PC-9 (cell line): Measurements from ENCODE around the gene MCFD2. TPM values are rescaled to one million over a fixed set of nuclear protein-coding genes. Genes with fewer than 3 reads are reported as not detected.

Experiments used
- BruUV-seq: library from RNA; stranded (reverse); fragments of 400-500 nt; replicated peaks from 2 replicates; lab custom pipeline; 2021; lab: Mats Ljungman, UMichigan
- CTCF ChIA-PET: fragments of 300-600 bp; sonication (Branson Sonifier 250); formaldehyde crosslinking; loops from one replicate; lab custom pipeline; 2022; ENCODE audit warnings: antibody characterized with exemption; lab: Charles Lee
- POLR2A ChIA-PET: fragments of 300-600 bp; sonication (Branson Sonifier 250); formaldehyde crosslinking; loops from one replicate; lab custom pipeline; 2022; ENCODE audit warnings: antibody characterized with exemption; ENCODE audit not compliant: unreplicated experiment; lab: Charles Lee
- DNase-seq, 2 experiments: peaks; one replicate each; pipeline versions ENCODE4 v3.0.0 to v3.0.0-alpha.2; 2015 to 2022; ENCODE audit warnings: mixed read lengths in 1 of 2
- H2AFZ ChIP-seq: fragments of 200-600 bp; sonication (generic); 2 replicates; pipeline ENCODE4 v1.8.1; 2017; ENCODE audit warnings: antibody characterized with exemption
- H3F3A ChIP-seq: fragments of 200-600 bp; sonication (generic); 2 replicates; pipeline ENCODE4 v1.8.1; 2017; ENCODE audit warnings: antibody characterized with exemption, mild to moderate bottlenecking, low read depth; ENCODE audit not compliant: insufficient read depth
- H3K27ac ChIP-seq: fragments of 200-600 bp; sonication (generic); 2 replicates; pipeline ENCODE4 v1.6.1; 2016; ENCODE audit warnings: mixed run types
- H3K27me3 ChIP-seq: fragments of 200-600 bp; sonication (generic); 2 replicates; pipeline ENCODE4 v1.6.1; 2016; ENCODE audit warnings: low read depth, mixed run types; ENCODE audit not compliant: insufficient read depth
- H3K36me3 ChIP-seq: fragments of 200-600 bp; sonication (generic); 2 replicates; pipeline ENCODE4 v1.6.1; 2016; ENCODE audit warnings: low read depth, mixed run types
- H3K4me1 ChIP-seq: fragments of 200-600 bp; sonication (generic); replicated peaks from 2 replicates; pipeline ENCODE4 v1.6.1; 2016; ENCODE audit warnings: mixed run types; ENCODE audit not compliant: insufficient read depth
- H3K4me2 ChIP-seq: fragments of 200-600 bp; sonication (generic); 2 replicates; pipeline ENCODE4 v1.6.1; 2017; ENCODE audit warnings: mixed run types
- H3K4me3 ChIP-seq: fragments of 200-600 bp; sonication (generic); 2 replicates; pipeline ENCODE4 v1.6.1; 2016; ENCODE audit warnings: mixed run types
- H3K79me2 ChIP-seq: fragments of 200-600 bp; sonication (generic); 2 replicates; pipeline ENCODE4 v1.6.1; 2017; ENCODE audit warnings: low read depth, mixed run types
- H3K9me2 ChIP-seq: fragments of 200-600 bp; sonication (generic); 2 replicates; pipeline ENCODE4 v1.8.1; 2017; ENCODE audit warnings: mild to moderate bottlenecking; ENCODE audit not compliant: insufficient read depth
- H3K9me3 ChIP-seq: fragments of 200-600 bp; sonication (generic); 2 replicates; pipeline ENCODE4 v1.8.1; 2016; ENCODE audit warnings: low read depth; ENCODE audit not compliant: insufficient read depth
- H4K20me1 ChIP-seq: fragments of 200-600 bp; sonication (generic); 2 replicates; pipeline ENCODE4 v1.8.1; 2017; ENCODE audit not compliant: insufficient read depth
- EZH2 ChIP-seq: fragments of 200-600 bp; sonication (generic); IDR thresholded peaks from 2 replicates; pipeline ENCODE4 v1.8.0; 2017; ENCODE audit warnings: antibody characterized with exemption, low read depth
- intact Hi-C: fragments of 100-400 bp; cut with micrococcal nuclease; formaldehyde crosslinking; loops from one replicate; pipeline ENCODE4 v1.10.0; 2022; ENCODE audit not compliant: unreplicated experiment
- total RNA-seq: library from RNA; stranded (reverse); gene quantifications from 2 replicates; pipeline ENCODE4 v1.2.3, GENCODE V29; 2021
- TF ChIP-seq, protein P1 (sequence below): fragments of 200-600 bp; sonication (generic); conservative IDR thresholded peaks from 2 replicates; pipeline ENCODE4 v1.6.1; 2017; ENCODE audit warnings: mixed run types, antibody characterized with exemption, mild to moderate bottlenecking, moderate library complexity

The MCFD2 gene
- total RNA-seq, 1 experiment from 2014 or later = 163 TPM

DNA sequence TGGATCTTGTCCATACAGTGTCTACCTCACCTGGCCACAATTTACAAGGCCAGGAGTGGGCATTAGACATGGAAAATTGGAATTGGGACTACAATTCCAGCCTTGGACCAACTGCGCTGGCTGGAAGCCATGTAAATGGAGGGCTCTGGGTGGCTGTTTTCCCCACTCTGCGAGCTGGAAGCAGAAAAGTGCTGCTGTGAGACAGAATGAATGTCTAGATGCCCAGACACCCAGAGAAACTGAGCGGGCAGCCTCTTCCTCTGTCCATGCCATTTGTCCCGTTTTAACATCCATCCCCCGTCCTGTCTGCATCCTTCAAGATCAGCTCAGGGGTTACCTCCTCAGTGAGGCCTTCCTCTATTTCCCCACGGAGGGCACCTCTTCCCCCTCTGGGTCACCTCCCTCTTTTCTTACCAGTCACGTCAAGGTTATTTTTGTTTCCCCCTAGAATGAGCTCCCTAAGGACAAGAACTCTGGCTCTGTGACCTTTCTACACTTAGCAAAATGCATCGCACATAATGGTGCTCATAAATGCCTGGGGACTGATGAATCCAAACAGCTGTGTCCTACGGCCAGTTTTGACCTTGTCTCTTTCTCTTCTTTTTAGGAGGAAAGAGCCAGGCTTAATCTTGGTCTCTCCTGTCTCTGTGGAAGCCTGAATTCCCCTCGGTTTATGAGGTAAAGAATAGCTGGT lies 41.2 kb downstream of the MCFD2 start:
- H3K79me2 ChIP-seq = no peaks in the 10 kb centered on the region
- peaks cover 17% of the 10 kb centered on the region for H3K4me1 ChIP-seq
- no peak for DNase-seq
- H3K9me3 ChIP-seq = no peaks in the 10 kb centered on the region
- no peak for TF ChIP-seq EZH2
- TF ChIP-seq, protein P1, sequence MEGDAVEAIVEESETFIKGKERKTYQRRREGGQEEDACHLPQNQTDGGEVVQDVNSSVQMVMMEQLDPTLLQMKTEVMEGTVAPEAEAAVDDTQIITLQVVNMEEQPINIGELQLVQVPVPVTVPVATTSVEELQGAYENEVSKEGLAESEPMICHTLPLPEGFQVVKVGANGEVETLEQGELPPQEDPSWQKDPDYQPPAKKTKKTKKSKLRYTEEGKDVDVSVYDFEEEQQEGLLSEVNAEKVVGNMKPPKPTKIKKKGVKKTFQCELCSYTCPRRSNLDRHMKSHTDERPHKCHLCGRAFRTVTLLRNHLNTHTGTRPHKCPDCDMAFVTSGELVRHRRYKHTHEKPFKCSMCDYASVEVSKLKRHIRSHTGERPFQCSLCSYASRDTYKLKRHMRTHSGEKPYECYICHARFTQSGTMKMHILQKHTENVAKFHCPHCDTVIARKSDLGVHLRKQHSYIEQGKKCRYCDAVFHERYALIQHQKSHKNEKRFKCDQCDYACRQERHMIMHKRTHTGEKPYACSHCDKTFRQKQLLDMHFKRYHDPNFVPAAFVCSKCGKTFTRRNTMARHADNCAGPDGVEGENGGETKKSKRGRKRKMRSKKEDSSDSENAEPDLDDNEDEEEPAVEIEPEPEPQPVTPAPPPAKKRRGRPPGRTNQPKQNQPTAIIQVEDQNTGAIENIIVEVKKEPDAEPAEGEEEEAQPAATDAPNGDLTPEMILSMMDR = no peak
- no peak overlapping the region for H3K27ac ChIP-seq
- no peaks in the 10 kb centered on the region for H3K27me3 ChIP-seq
- peaks cover 26% of the 10 kb centered on the region; the same call in 1 of the 2 replicates for H3F3A ChIP-seq
- no TSS peak for BruUV-seq
- H3K4me3 ChIP-seq = no peak overlapping the region
- H3K36me3 ChIP-seq = no peaks in the 10 kb centered on the region
- H3K4me2 ChIP-seq = no peak overlapping the region
- H4K20me1 ChIP-seq = no peaks in the 10 kb centered on the region
- ChIA-PET POLR2A (interaction anchor here (0.5 to 0.6 kb wide), 2 partner anchors 411 to 513 kb away, joined by 3 read pairs; no protein-coding TSS in a partner anchor), CTCF (interaction anchor here (0.7 to 1.0 kb wide), 2 partner anchors 24 to 143 kb away, joined by 3 read pairs; no protein-coding TSS in a partner anchor)
- H3K9me2 ChIP-seq = no peaks in the 10 kb centered on the region
- H2AFZ ChIP-seq = no peak overlapping the region
- intact Hi-C loops = loop anchor here (5.0 kb wide), 1 partner anchor 97 kb away; no protein-coding TSS in a partner anchor

DNA sequence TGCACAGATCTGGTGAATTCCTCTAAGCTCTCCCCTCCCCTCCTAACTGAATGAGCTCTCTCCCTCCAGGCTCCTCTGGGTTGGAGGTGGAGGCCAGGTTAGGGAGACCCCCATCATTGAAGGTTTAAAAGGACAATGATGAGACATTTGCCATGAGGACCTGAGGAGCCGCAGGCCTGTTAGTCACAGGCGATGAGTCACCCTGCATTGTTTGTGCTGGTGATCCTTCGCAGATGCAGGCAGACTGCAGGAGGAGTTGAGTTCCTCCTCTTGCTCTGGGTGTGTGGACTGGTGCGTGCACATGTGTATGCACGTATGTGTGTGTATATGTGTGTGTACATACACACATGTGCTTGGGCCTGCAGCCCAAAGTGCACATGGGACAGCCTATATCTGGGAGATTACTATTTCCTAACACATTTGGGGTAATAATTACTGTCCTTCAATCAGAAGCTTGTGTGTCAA lies 42.0 kb downstream of the MCFD2 start:
- Histone ChIP-seq H3F3A (peaks cover 21% of the 10 kb centered on the region; the same call in 1 of the 2 replicates), H3K27me3 (no peaks in the 10 kb centered on the region), H3K9me2 (no peaks in the 10 kb centered on the region), H3K79me2 (no peaks in the 10 kb centered on the region), H3K4me1 (peaks cover 17% of the 10 kb centered on the region), H3K4me2 (peak overlapping the region; percentile 32), H3K27ac (0 out of 2 replicates have a peak overlapping the region, but pooled peaks have one; percentile 1), H3K4me3 (no peak overlapping the region), H3K9me3 (no peaks in the 10 kb centered on the region), H3K36me3 (no peaks in the 10 kb centered on the region), H4K20me1 (no peaks in the 10 kb centered on the region), H2AFZ (no peak overlapping the region)
- DNase-seq = peak; percentile 74 to 88
- TF ChIP-seq EZH2 = no peak
- TF ChIP-seq, protein P1 = no peak
- BruUV-seq = no TSS peak
- ChIA-PET CTCF (interaction anchor here (0.6 to 1.0 kb wide), 2 partner anchors 24 to 224 kb away, joined by 3 read pairs; no protein-coding TSS in a partner anchor), POLR2A (interaction anchor here (0.6 kb wide), 2 partner anchors 131 to 410 kb away, joined by 3 to 6 read pairs; no protein-coding TSS in a partner anchor)
- intact Hi-C loops = loop anchor here (2.0 to 5.0 kb wide), 2 partner anchors 15 to 96 kb away; no protein-coding TSS in a partner anchor

DNA sequence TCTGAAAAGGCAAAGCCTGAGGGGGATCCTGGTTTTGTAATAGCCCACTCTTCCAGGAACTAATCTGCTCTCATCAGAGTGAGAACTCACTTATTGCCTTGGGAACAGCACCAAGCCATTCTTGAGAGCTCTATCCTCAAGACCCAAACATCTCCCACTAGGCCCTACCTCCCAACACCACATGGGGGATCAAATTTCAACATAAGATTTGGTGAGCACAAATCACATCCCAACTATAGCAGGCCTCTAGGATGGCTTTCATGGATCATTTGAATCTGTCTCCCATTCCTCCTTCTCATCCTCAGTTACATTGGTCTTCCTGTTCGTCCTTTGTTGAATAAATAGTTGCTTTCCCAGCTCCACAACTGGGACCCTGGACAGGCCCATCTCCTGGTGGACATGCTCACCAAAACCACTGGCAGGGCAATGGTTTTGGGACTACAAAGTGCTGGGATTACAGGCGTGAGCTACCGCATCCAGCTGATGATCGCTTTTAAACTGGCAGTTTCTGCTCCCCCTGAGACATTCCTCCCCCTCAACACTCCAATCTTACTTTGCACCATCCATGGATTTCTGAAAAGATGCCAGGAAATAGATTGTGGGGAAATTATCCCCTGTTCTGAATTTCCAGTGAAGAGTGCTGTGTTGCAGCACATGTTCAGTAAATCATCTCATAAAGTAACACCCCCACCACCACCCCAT lies 42.6 kb downstream of the MCFD2 start:
- Histone ChIP-seq H4K20me1 (no peaks in the 10 kb centered on the region), H3K4me3 (no peak overlapping the region), H3K36me3 (no peaks in the 10 kb centered on the region), H3K4me2 (peak overlapping the region; percentile 6; the same call in 1 of the 2 replicates), H3K79me2 (no peaks in the 10 kb centered on the region), H3K9me3 (no peaks in the 10 kb centered on the region), H3K27me3 (no peaks in the 10 kb centered on the region), H2AFZ (no peak overlapping the region), H3K9me2 (no peaks in the 10 kb centered on the region), H3K27ac (peak overlapping the region; percentile 1; the same call in 1 of the 2 replicates), H3K4me1 (peaks cover 20% of the 10 kb centered on the region), H3F3A (peaks cover 18% of the 10 kb centered on the region; the same call in 1 of the 2 replicates)
- CTCF ChIA-PET = interaction anchor here (0.6 to 1.0 kb wide), 2 partner anchors 23 to 223 kb away, joined by 3 read pairs; no protein-coding TSS in a partner anchor
- no peak for TF ChIP-seq EZH2
- TF ChIP-seq, protein P1 = no peak
- POLR2A ChIA-PET = interaction anchor here (0.5 to 0.6 kb wide), 2 partner anchors 82 to 131 kb away, joined by 4 to 6 read pairs; no protein-coding TSS in a partner anchor
- intact Hi-C loops = loop anchor here (2.0 to 5.0 kb wide), 2 partner anchors 14 to 96 kb away; no protein-coding TSS in a partner anchor
- BruUV-seq = no TSS peak
- DNase-seq = no peak
